Memory B cell (primary cell): ENCODE results near the gene SFMBT2.

Source experiments
- ATAC-seq: fragments of 150-1000 bp; cut with Tn5 transposase; 2 replicates; pipeline ENCODE4 v1.10.0; 2021; ENCODE audit warnings: low read depth, mild to moderate bottlenecking, moderate library complexity
- DNase-seq, 2 donors: peaks; one replicate each; pipeline ENCODE4 v3.0.0; 2022; ENCODE audit warnings: low spot score in 2 of 2
- H3K27ac Mint-ChIP-seq: one replicate; pipeline ENCODE4 v1.8.0; 2022; ENCODE audit warnings: mild to moderate bottlenecking, moderate library complexity, mixed read lengths
- H3K27me3 Mint-ChIP-seq: one replicate; pipeline ENCODE4 v1.8.0; 2022; ENCODE audit warnings: mixed read lengths
- H3K36me3 Mint-ChIP-seq: one replicate; pipeline ENCODE4 v1.8.0; 2022; ENCODE audit warnings: mild to moderate bottlenecking, mixed read lengths
- H3K4me1 Mint-ChIP-seq: one replicate; pipeline ENCODE4 v1.8.0; 2022; ENCODE audit warnings: mixed read lengths
- H3K4me3 Mint-ChIP-seq: one replicate; pipeline ENCODE4 v1.8.0; 2022; ENCODE audit warnings: mild to moderate bottlenecking, moderate library complexity, mixed read lengths
- H3K9me3 Mint-ChIP-seq: one replicate; pipeline ENCODE4 v1.8.0; 2022; ENCODE audit warnings: mixed read lengths

Gene SFMBT2

DNA sequence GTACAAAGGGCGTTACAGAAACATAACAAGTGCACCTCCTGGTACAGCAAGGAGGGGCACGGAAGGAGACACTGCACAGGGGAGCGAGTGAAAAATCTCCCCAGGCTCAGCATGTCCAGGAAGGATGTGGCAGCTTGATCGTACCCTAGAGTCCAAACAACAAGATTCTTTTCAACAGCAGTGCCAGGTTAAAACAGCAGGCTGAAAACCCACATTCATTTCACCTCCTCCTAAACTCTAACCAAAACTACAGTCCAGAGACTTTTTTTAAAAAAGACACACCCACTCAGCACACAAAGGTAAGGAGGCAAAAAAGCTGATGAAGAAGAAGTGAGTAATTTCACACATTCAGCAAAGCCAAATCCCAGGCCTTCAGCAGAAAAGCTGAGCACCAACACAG lies 138.8 kb downstream of the SFMBT2 start:
- ATAC-seq (no peak), DNase-seq (no peak)
- Mint-ChIP-seq H3K4me1 (no peaks in the 10 kb centered on the region), H3K27ac (no peak overlapping the region), H3K9me3 (no peaks in the 10 kb centered on the region), H3K27me3 (no peaks in the 10 kb centered on the region), H3K4me3 (no peak overlapping the region), H3K36me3 (peaks cover 15% of the 10 kb centered on the region)

DNA sequence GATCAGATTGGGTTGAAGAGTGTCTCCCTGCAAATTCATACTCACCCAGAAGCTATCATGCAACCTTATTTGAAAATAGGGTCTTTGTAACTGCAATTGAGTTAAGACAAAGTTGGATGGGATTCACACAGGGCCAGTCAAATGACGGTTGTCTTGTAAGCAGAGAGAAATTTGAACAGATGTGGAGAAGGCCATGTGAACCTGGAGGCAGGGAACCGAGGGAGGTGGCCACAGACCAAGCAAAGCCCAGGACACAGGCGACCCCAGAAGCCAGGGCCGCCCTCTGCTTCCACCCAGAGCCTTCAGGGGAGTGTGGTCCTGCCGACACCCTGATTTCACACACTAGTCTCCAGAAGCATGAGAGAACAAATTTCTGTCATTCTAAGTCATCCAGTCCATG lies 140.8 kb downstream of the SFMBT2 start:
- Mint-ChIP-seq H3K9me3 (no peaks in the 10 kb centered on the region), H3K27ac (no peak overlapping the region), H3K36me3 (peaks cover 8% of the 10 kb centered on the region), H3K4me1 (no peaks in the 10 kb centered on the region), H3K27me3 (no peaks in the 10 kb centered on the region), H3K4me3 (no peak overlapping the region)
- DNase-seq (no peak), ATAC-seq (no peak)

DNA sequence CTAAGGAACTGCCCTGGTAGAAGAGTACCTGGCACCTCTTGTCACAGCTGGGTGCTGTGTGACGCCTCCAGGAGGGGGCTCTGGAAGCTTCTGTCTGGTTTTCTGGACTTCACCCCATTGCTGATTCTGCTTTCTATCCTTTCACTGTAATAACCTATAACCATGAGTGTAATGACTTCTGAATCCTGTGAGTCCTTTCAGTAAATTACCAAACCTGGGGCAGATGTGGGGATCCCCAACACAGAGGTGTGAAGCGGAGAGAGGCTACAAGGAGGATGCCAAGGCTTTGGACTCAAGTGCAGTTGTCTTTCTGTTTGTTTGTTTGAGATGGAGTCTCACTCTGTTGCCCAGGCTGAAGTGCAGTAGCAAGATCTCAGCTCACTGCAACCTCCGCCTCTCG lies 143.7 kb downstream of the SFMBT2 start:
- Mint-ChIP-seq H3K36me3 (peaks cover 5% of the 10 kb centered on the region), H3K27ac (no peak overlapping the region), H3K4me3 (no peak overlapping the region), H3K27me3 (no peaks in the 10 kb centered on the region), H3K4me1 (no peaks in the 10 kb centered on the region), H3K9me3 (no peaks in the 10 kb centered on the region)
- ATAC-seq (no peak), DNase-seq (no peak)

DNA sequence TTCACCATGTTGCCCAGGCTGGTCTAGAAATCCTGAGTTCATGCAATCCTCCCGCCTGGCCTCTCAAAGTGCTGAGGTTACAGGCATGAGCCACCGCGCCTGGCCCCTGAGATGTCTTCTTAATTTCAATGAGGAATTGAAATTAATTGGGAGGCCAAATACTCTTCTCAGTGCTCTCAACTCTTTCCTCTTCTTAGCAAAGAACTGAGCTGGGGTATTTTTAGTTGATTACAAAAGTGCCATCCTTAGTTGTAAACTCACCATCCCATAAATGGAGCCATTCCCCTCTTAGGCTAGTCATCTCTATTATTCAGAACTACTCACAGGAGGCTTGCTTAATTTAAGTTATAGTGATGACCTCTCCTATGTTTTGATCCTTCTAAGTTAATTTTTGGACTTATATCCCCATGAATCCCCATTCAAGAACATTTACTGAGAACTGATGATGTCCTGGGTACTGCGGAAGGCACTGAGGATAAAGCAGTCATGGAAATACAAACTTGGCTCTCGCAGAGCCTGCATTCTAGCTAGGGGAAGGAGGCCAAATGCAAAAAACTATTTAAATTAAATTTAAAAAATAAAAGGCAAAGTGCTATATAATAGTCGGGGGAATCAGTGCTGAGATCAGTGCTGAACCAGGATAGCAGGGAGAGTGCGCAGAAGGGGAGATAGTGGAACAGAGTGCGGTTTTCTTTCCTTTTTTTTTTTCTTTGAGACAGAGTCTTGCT lies 145.3 kb downstream of the SFMBT2 start:
- no peak for ATAC-seq
- no peaks in the 10 kb centered on the region for H3K9me3 Mint-ChIP-seq
- H3K27ac Mint-ChIP-seq = no peak overlapping the region

DNA sequence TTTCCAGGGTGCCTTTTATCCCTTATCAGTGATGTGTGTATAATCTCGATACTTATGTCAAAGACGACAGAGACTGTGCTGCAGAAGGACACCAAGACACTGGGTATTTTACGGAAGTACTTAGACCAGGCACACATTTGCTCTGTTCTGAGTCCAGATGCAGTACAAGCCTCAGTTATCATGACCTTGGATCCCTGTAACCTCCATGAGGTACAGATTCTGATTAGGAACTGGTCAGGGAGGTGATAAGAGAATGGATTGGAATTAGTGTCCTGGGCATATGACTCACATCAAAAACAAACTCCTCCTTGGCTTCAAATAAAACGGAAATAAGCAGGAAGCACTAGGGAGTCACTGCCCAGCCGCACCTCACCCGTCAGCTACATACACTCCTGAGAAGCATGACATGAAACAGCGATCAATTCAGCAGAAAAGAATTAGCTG lies 146.5 kb downstream of the SFMBT2 start:
- H3K27me3 Mint-ChIP-seq = no peaks in the 10 kb centered on the region
- H3K27ac Mint-ChIP-seq = no peak overlapping the region
- no peak overlapping the region for H3K4me3 Mint-ChIP-seq
- H3K9me3 Mint-ChIP-seq = no peaks in the 10 kb centered on the region
- no peaks in the 10 kb centered on the region for H3K36me3 Mint-ChIP-seq
- peaks cover 8% of the 10 kb centered on the region for H3K4me1 Mint-ChIP-seq
- ATAC-seq (no peak), DNase-seq (no peak)

More for the DNA sequence above, 145.3 kb downstream of the SFMBT2 start:
- H3K4me1 Mint-ChIP-seq = peaks cover under 1% of the 10 kb centered on the region
- peaks cover 2% of the 10 kb centered on the region for H3K36me3 Mint-ChIP-seq
- H3K27me3 Mint-ChIP-seq = no peaks in the 10 kb centered on the region
- no peak for DNase-seq
- no peak overlapping the region for H3K4me3 Mint-ChIP-seq

DNA sequence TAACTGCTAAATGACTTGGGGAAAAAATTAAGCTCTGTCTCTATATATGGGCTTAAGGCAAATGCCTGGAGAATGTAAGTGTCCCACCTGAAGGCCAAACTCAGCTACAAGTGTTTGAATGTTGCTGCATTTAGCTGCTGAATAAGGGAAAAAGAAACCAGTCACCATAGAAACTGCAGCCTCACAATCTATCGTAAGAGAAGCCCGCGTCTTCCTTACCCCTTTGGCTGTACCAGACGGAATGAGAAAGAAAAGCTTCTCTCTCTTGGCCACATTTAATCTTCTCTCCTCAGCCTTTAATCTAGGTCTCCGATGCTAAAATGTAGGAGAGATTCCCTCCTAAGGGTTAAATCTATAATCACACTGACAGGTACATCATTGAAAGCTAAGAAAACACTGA lies 147.2 kb downstream of the SFMBT2 start:
- ATAC-seq (no peak), DNase-seq (no peak)
- H3K4me3 Mint-ChIP-seq = no peak overlapping the region
- no peaks in the 10 kb centered on the region for H3K27me3 Mint-ChIP-seq
- no peaks in the 10 kb centered on the region for H3K9me3 Mint-ChIP-seq
- no peak overlapping the region for H3K27ac Mint-ChIP-seq
- peaks cover 10% of the 10 kb centered on the region for H3K4me1 Mint-ChIP-seq
- H3K36me3 Mint-ChIP-seq = no peaks in the 10 kb centered on the region

DNA sequence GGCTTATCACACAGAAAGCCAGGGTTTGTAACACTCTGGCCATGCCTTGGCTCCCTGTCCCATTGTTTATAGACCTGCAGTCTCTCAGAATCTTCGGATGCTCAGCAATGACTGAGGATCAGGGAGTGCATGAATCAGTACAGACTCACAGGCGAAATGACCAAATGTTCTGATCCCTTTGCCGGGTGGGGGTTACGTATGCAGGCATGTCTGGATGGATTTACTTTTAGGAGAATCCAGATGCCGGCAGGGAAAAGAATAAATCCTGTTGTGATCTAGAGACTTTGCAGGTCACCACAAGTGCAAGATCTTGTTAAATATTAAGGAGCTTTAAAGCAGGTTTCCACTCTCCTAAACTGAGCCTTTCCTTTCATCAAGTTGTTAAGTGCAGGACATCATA lies 149.5 kb downstream of the SFMBT2 start:
- no peak for ATAC-seq
- H3K27ac Mint-ChIP-seq = no peak overlapping the region
- DNase-seq = no peak
- H3K27me3 Mint-ChIP-seq = no peaks in the 10 kb centered on the region
- no peaks in the 10 kb centered on the region for H3K9me3 Mint-ChIP-seq
- H3K36me3 Mint-ChIP-seq = no peaks in the 10 kb centered on the region
- no peak overlapping the region for H3K4me3 Mint-ChIP-seq
- peaks cover 10% of the 10 kb centered on the region for H3K4me1 Mint-ChIP-seq

DNA sequence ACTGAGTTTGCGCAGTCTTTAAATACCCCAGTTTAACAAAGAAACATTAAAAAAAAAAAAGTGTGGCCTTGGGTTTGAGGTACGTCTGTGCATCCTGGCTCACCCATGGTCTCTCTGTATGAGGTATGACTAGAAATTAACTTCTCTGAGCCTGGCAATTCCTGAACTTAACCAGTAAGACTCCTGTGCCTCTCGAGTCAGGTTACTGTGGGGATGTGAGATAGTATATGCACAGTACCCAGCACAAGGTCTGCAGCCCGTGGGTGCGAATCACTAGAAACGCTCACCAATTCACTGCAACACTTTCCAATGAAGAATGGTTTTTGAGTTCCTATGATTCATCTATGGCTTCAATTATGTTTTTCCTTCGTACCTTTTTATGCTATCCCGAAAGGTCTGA lies 149.9 kb downstream of the SFMBT2 start:
- Mint-ChIP-seq H3K27ac (no peak overlapping the region), H3K4me3 (no peak overlapping the region), H3K27me3 (no peaks in the 10 kb centered on the region), H3K36me3 (no peaks in the 10 kb centered on the region), H3K9me3 (no peaks in the 10 kb centered on the region), H3K4me1 (peaks cover 10% of the 10 kb centered on the region)
- no peak for DNase-seq
- ATAC-seq = no peak

DNA sequence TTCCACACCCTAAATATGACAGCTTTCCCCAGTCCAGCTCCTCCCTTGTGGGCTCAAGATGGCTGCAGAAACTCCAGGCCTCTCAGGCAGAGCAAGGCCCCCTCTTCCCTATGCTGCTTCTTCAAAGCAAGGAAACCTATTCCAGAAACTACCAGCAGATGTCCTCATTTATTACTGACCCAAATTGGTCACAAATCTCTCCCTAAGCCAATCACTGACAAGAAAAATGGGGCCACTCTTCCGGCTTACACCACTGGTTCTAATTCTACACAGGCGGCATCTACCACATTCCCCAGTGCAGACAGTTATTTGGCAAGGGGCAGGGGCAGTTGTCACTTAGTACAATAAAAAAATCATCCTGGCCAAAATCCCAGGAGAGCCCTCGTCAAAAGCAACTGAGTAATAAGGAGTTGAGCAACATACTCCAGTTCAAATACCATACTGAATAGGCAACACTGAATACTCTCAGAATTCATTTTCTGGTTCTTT lies 150.4 kb downstream of the SFMBT2 start:
- no peak overlapping the region for H3K4me3 Mint-ChIP-seq
- DNase-seq = peak in 1 of 2 donors; percentile 30
- ATAC-seq = peak; percentile 75
- H3K36me3 Mint-ChIP-seq = no peaks in the 10 kb centered on the region
- no peaks in the 10 kb centered on the region for H3K27me3 Mint-ChIP-seq
- H3K27ac Mint-ChIP-seq = no peak overlapping the region
- peaks cover 10% of the 10 kb centered on the region for H3K4me1 Mint-ChIP-seq
- H3K9me3 Mint-ChIP-seq = no peaks in the 10 kb centered on the region

DNA sequence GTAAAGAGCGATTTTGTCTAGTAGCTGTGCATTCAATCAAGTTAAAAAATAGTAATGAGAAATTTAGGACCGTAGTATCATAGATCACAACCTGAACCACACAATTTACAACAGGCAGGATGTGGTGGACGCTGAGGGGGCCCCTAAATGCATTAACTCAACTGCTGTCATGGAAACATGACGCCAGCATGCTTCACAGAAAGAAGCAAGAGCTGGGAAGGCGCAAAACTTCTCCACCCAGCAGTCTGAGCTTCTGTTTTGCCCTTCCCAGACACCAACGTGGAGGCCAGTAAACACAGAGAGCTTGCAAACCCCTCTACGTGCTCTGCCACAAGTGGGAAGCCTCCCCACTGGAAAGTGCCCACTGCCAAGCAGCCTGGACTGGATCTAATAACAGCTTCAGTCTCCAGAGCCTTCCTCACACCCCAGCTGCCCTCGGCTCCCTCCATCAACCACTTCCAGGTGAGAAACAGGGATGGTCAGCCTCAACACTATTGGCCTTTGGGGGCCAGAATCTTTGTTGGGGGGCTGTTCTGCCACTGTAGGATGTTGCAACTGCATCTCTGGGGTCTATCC lies 151.8 kb downstream of the SFMBT2 start:
- H3K27me3 Mint-ChIP-seq = no peaks in the 10 kb centered on the region
- peak; percentile 78 for ATAC-seq

DNA sequence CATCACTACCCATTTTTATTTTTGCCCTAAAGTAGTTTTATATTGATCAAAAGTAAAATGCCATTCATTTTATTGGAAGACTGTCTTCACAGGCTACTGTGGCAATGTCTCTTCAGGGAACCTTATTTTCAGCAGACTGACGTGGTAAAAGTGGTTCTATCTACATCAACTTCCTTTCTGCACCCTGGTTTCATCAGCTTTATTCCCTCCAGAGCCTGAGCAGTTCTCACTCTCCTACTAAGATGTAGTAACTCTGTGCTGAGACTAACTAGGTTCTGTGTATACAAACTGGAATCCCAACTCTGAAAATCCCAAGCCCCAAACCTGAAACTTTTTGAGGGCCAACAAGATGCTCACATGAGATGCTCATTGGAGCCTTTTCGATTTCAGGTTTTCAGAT lies 155.3 kb downstream of the SFMBT2 start:
- peaks cover 6% of the 10 kb centered on the region for H3K36me3 Mint-ChIP-seq
- peaks cover 9% of the 10 kb centered on the region for H3K4me1 Mint-ChIP-seq
- ATAC-seq (no peak), DNase-seq (no peak)
- no peaks in the 10 kb centered on the region for H3K27me3 Mint-ChIP-seq
- H3K9me3 Mint-ChIP-seq = no peaks in the 10 kb centered on the region
- H3K4me3 Mint-ChIP-seq = no peak overlapping the region
- H3K27ac Mint-ChIP-seq = no peak overlapping the region

More for the DNA sequence above, 151.8 kb downstream of the SFMBT2 start:
- H3K4me1 Mint-ChIP-seq = peaks cover 10% of the 10 kb centered on the region
- no peak for DNase-seq
- H3K27ac Mint-ChIP-seq = no peak overlapping the region
- no peaks in the 10 kb centered on the region for H3K9me3 Mint-ChIP-seq
- H3K4me3 Mint-ChIP-seq = no peak overlapping the region
- no peaks in the 10 kb centered on the region for H3K36me3 Mint-ChIP-seq

DNA sequence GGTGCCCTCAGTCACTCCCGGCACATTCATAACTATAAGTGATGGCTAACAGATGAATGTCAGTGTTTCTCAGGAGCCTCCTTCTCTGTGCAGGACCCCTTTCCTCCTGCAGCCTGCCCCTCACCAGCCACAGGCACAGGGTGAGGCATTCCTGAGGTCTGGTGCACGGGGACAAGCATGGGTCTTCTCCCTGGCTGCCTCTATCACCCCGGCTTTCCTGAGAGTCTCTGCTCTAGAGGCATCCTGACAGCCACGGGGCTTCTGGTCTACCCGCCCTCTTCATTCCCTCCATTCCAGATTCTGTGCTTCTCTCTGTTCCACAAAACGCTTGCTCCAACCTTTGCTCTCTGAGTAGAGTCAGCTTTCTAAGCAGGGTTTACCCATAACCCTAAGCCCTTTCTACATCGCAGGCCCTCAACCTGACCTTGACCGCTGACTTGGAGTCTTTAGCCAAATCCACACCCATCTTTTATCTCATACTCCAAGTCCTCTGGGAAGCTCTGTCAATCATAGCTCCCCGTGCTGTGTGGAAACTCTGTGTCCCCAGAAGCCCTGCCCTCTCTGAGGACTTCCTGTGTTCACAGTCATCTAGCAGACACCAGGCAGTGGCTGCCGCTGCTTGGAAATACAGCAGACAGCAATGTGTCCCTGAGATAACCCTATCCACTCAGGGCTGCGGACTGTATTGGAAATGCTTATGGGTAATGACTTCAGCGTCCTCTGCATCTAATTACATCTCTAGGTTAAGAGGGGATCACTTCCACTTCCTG lies 159.0 kb downstream of the SFMBT2 start:
- H3K4me3 Mint-ChIP-seq = no peak overlapping the region
- ATAC-seq = no peak
- no peak for DNase-seq
- peaks cover 10% of the 10 kb centered on the region for H3K36me3 Mint-ChIP-seq
- no peaks in the 10 kb centered on the region for H3K4me1 Mint-ChIP-seq
- no peaks in the 10 kb centered on the region for H3K27me3 Mint-ChIP-seq
- no peaks in the 10 kb centered on the region for H3K9me3 Mint-ChIP-seq
- no peak overlapping the region for H3K27ac Mint-ChIP-seq

DNA sequence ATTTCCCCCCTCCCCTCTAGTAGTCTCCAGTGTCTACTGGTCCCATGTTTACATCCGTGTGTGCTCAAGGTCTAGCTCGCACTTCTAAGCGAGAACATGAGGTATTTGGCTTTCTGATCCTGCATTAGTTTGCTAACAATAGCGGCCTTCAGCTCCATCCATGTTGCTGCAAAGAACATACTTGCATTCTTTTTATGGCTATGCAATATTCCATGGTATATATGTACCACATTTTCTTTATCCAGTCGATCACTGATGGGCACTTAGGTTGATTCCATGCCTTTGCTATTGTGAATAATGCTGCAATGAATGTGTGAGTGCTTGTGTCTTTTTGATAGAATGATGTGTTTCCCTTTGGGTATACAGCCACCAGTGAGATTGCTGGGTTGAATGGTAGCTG lies 160.6 kb downstream of the SFMBT2 start:
- Mint-ChIP-seq H3K27me3 (no peaks in the 10 kb centered on the region), H3K4me1 (no peaks in the 10 kb centered on the region), H3K4me3 (no peak overlapping the region), H3K27ac (no peak overlapping the region), H3K36me3 (peaks cover 10% of the 10 kb centered on the region), H3K9me3 (no peaks in the 10 kb centered on the region)
- DNase-seq (no peak), ATAC-seq (no peak)

DNA sequence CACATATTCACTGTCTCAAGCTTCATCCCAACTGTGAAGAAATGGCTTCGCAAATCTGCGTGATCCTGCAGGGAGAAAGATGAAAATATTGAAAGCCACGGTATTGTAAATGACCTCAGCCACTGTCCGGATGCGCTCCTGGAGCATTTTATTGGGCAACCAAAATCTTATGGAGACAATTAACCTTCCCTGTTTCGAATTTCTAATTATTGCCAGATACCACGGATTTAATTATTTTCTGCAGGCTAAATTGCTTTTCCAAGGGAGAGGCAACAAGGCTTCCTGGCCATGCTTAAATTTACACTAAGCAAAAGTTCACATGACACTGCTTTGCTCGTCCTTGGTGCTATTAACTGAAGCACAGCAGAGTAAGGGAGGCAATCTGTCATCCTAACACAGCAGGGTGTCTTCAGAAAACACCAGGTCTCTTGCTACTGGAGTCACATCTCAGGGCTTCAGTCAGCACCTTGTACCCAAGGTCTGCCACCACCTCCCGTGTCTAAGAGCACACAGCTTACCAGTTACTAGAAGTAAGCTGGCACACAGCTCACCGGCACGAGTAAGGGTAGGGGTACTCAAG lies 162.2 kb downstream of the SFMBT2 start:
- ATAC-seq (no peak), DNase-seq (no peak)
- Mint-ChIP-seq H3K4me1 (peaks cover 8% of the 10 kb centered on the region), H3K27me3 (no peaks in the 10 kb centered on the region), H3K4me3 (no peak overlapping the region), H3K36me3 (peaks cover 9% of the 10 kb centered on the region), H3K27ac (no peak overlapping the region), H3K9me3 (no peaks in the 10 kb centered on the region)
